Heart right ventricle (tissue), 16 donors: ENCODE data around the gene TENM4. TPM values are rescaled to one million over a fixed set of nuclear protein-coding genes. Genes with fewer than 3 reads are reported as not detected.
A peak's percentile ranks its signal among the peaks of the same experiment; 100 is the strongest.

Source experiments
- ATAC-seq, 8 donors: fragments of 200-7000 bp; cut with Tn5 transposase; one replicate each; pipeline ENCODE4 v1.9.1; 2020; ENCODE audit warnings: mild to moderate bottlenecking in 8 of 8, moderate library complexity in 8 of 8, moderate number of reproducible peaks in 1 of 8
- DNase-seq, 2 donors: peaks; one replicate each; pipeline ENCODE4 v3.0.0-alpha.2; 2020
- H3K27ac ChIP-seq, 10 donors: fragments of 200-600 bp; sonication (generic) in 2 of 10; one replicate each; pipeline versions ENCODE4 v1.5.0 to v1.8.0; 2020 to 2022; ENCODE audit warnings: mild to moderate bottlenecking in 3 of 10
- H3K27me3 ChIP-seq, 7 donors: fragments of 200-600 bp; one replicate each; pipeline ENCODE4 v1.8.0; 2021 to 2022; ENCODE audit warnings: mild to moderate bottlenecking in 2 of 7
- H3K36me3 ChIP-seq, 9 donors: fragments of 200-600 bp; sonication (generic) in 1 of 9; one replicate each; pipeline versions ENCODE4 v1.5.0 to v1.8.0; 2020 to 2022; ENCODE audit warnings: mild to moderate bottlenecking in 2 of 9
- H3K4me1 ChIP-seq, 9 donors: fragments of 200-600 bp; sonication (generic) in 1 of 9; one replicate each; pipeline versions ENCODE4 v1.5.0 to v1.8.0; 2020 to 2022; ENCODE audit warnings: mild to moderate bottlenecking in 4 of 9
- H3K4me3 ChIP-seq, 10 donors: fragments of 200-600 bp; sonication (generic) in 2 of 10; one replicate each; pipeline versions ENCODE4 v1.5.0 to v1.8.0; 2020 to 2022; ENCODE audit warnings: mild to moderate bottlenecking in 7 of 10, moderate library complexity in 2 of 10
- H3K9me3 ChIP-seq, 11 donors: fragments of 200-600 bp in 10 of 11; sonication (generic) in 2 of 11; one replicate each; pipeline versions ENCODE4 v1.5.0 to v1.8.0; 2013 to 2022; ENCODE audit warnings: mild to moderate bottlenecking in 2 of 11, control low read depth in 1 of 11, moderate library complexity in 1 of 11
- CTCF ChIP-seq, 9 donors: fragments of 200-600 bp; sonication (generic) in 2 of 9; IDR thresholded peaks; one replicate each; pipeline versions ENCODE4 v1.5.0 to v1.8.0; 2021 to 2022; ENCODE audit warnings: antibody characterized with exemption in 9 of 9, mild to moderate bottlenecking in 5 of 9, moderate library complexity in 1 of 9
- WGBS, 2 donors: extraction: QIAGEN DNeasy Blood & Tissue Kit; methylation state at CpG; one replicate each; pipeline ENCODE4 v1.1.7; 2013; ENCODE audit warnings: inconsistent platforms in 1 of 2; 5-methylcytosine and 5-hydroxymethylcytosine counted together
- intact Hi-C, 10 donors: fragments of 100-400 bp; cut with DNase I; formaldehyde crosslinking; loops; one replicate each; pipeline versions ENCODE4 v1.11.1 to v1.14.2; 2022
- polyA plus RNA-seq, 2 donors: library from polyadenylated mRNA; stranded (reverse); fragments of 200-250 nt; gene quantifications; one replicate each; pipeline ENCODE4 v1.2.3, GENCODE V29; 2013
- total RNA-seq, 10 donors: library from RNA; stranded (reverse); fragmentation: NEBNext Ultra II Directional in 3 of 10; extraction: Animal tissue kit (Norgen Biotek cat#: 25700) in 3 of 10; gene quantifications; one replicate each; pipeline versions ENCODE4 v1.2.1 to v1.2.4, GENCODE V29; 2021 to 2023
- donor health status: Arrhythmogenic right ventricular cardiomyopathy.
- donor health status: ischemic (EF 13 %, LVEDD 7.1; RV severe dilation, severe dysfunction).
- donor health status: healthy with polysubstance abuse.
- donor health status: DM: no; HTN: yes; CAD: no.
- donor health status: DM: no; HTN: no; CAD: no.
- donor health status: ischemic (EF 25% LVEDD 6.9; RV normal size, moderate dysfunction).
- donor health status: ischemic (EF 25% LVEDD 5.7; RV mildly dilated, moderate dysfunction).
- donor health status: healthy.
- donor health status: DM: yes; HTN: yes; CAD: no.
- donor health status: Ischemic cardiomyopathy.
- donor health status: ischemic (EF 35%, LVEDD 5.7; RV mildly dilated, moderate dysfunction).
- donor health status: nonischemic (EF 11% LVEDD 7.7; RV severe dilation, severe dysfunction).
- donor health status: DM: yes; HTN: yes; CAD: no.
- donor health status: PGD.
- donor health status: ischemic (EF 29% LVEDD 5.4; RV normal size, mild dysfunction).
- donor health status: nonischemic (EF 23%, LVEDD 6.1; RV moderate dilation, normal function).

Gene TENM4
- total and polyA plus RNA-seq, 12 donors: 0.10 to 3.6 (median 0.91) TPM

- Histone ChIP-seq H3K27ac (peak overlapping the region in 7 of 10 donors; percentile 22 to 62 (median 40)), H3K9me3 (peaks cover 0 to 7% (median 0%) of the 10 kb centered on the region in 11 donors), H3K36me3 (no peaks in the 10 kb centered on the region), H3K4me3 (peak overlapping the region; percentile 7 to 64 (median 56)), H3K4me1 (peaks cover 3 to 50% (median 40%) of the 10 kb centered on the region in 9 donors), H3K27me3 (peaks cover 16 to 96% (median 86%) of the 10 kb centered on the region in 7 donors)
- DNase-seq (peak in 1 of 2 donors; percentile 10), ATAC-seq (peak; percentile 1 to 64 (median 25))
- 0 to 1% methylated on average over 71 to 72 of the region's 72 CpGs for WGBS, 2 donors
- intact Hi-C loops: no loop called here
- peak in 1 of 9 donors; percentile 17 for TF ChIP-seq CTCF (IDR thresholded peaks at IDR 0.05)
These were observed 802 bp downstream of the TENM4 start for GRCh38 chr11:79439886-79440570.

GRCh38 chr11:79439410-79439885 is 1.4 kb downstream of the TENM4 start:
- intact Hi-C loops: no loop called here
- peaks cover 3 to 50% (median 40%) of the 10 kb centered on the region in 9 donors for H3K4me1 ChIP-seq
- ATAC-seq (peak in 5 of 8 donors; percentile 1 to 15 (median 11)), DNase-seq (no peak)
- 1 to 2% methylated on average over 24 of the region's 24 CpGs for WGBS, 2 donors
- no peaks in the 10 kb centered on the region for H3K36me3 ChIP-seq
- H3K9me3 ChIP-seq: peaks cover 0 to 7% (median 0%) of the 10 kb centered on the region in 11 donors
- peak overlapping the region in 4 of 10 donors; percentile 35 to 62 (median 52) for H3K27ac ChIP-seq
- peaks cover 16 to 96% (median 90%) of the 10 kb centered on the region in 7 donors for H3K27me3 ChIP-seq
- peak overlapping the region; percentile 7 to 64 (median 56) for H3K4me3 ChIP-seq
- no peak for TF ChIP-seq CTCF (IDR thresholded peaks at IDR 0.05)

- H3K27me3 ChIP-seq: peaks cover 16 to 99% (median 96%) of the 10 kb centered on the region in 7 donors
- no peak for TF ChIP-seq CTCF (IDR thresholded peaks at IDR 0.05)
- peaks cover 3 to 50% (median 40%) of the 10 kb centered on the region in 9 donors for H3K4me1 ChIP-seq
- peak in 4 of 8 donors; percentile 17 to 34 (median 29) for ATAC-seq
- peak overlapping the region in 4 of 10 donors; percentile 13 to 69 (median 62) for H3K27ac ChIP-seq
- peaks cover 0 to 7% (median 0%) of the 10 kb centered on the region in 11 donors for H3K9me3 ChIP-seq
- H3K4me3 ChIP-seq: peak overlapping the region; percentile 18 to 64 (median 56)
- no peaks in the 10 kb centered on the region for H3K36me3 ChIP-seq
- DNase-seq: peak; percentile 9
- 1 to 2% methylated on average over 40 to 41 of the region's 41 CpGs for WGBS, 2 donors
- intact Hi-C loops: no loop called here
These were observed 2.0 kb downstream of the TENM4 start for GRCh38 chr11:79438631-79439409.
